IgD-negative memory B cell (primary cell): Measurements from ENCODE around the gene COQ8B. TPM values are rescaled to one million over a fixed set of nuclear protein-coding genes. Genes with fewer than 3 reads are reported as not detected.
A peak's percentile ranks its signal among the peaks of the same experiment; 100 is the strongest.
"Not testable (repeated sequence)": the region's sequence is repeated elsewhere in the genome, so short reads cannot be mapped to it uniquely, and the experiment has no call there.

Source experiments
- H3K27ac Mint-ChIP-seq, 3 donors: one replicate each; pipeline ENCODE4 v1.8.0; 2020 to 2022; ENCODE audit warnings: mild to moderate bottlenecking in 3 of 3, mixed read lengths in 3 of 3, moderate library complexity in 1 of 3
- H3K27me3 Mint-ChIP-seq: one replicate; pipeline ENCODE4 v1.8.0; 2021; ENCODE audit warnings: mixed read lengths
- H3K36me3 Mint-ChIP-seq: one replicate; pipeline ENCODE4 v1.8.0; 2020; ENCODE audit warnings: mild to moderate bottlenecking, mixed read lengths
- H3K4me1 Mint-ChIP-seq, 3 donors: one replicate each; pipeline ENCODE4 v1.8.0; 2020 to 2022; ENCODE audit warnings: mixed read lengths in 3 of 3, mild to moderate bottlenecking in 1 of 3
- H3K4me3 Mint-ChIP-seq, 4 donors: one replicate each; pipeline ENCODE4 v1.8.0; 2020 to 2022; ENCODE audit warnings: mild to moderate bottlenecking in 4 of 4, mixed read lengths in 4 of 4, moderate library complexity in 3 of 4
- H3K9me3 Mint-ChIP-seq, 3 donors: one replicate each; pipeline ENCODE4 v1.8.0; 2020 to 2021; ENCODE audit warnings: mixed read lengths in 3 of 3, mild to moderate bottlenecking in 1 of 3
- polyA plus RNA-seq: library from polyadenylated mRNA; unstranded; fragments of 300-500 nt; fragmentation: Illumina TruSeq; gene quantifications from one replicate; pipeline ENCODE4 v1.2.3, GENCODE V29; 2021

COQ8B gene
- 24.2 TPM for polyA plus RNA-seq

- H3K9me3 Mint-ChIP-seq = no peaks in the 10 kb centered on the region
- peak within 1 kb of the TSS; percentile 91 to 98 (median 97) for H3K4me3 Mint-ChIP-seq
- H3K27me3 Mint-ChIP-seq = no peaks in the 10 kb centered on the region
- peak within 1 kb of the TSS; percentile 94 to 98 (median 97) for H3K27ac Mint-ChIP-seq
- peaks cover 41 to 46% (median 43%) of the 10 kb centered on the region in 3 donors for H3K4me1 Mint-ChIP-seq
- H3K36me3 Mint-ChIP-seq = no peaks in the 10 kb centered on the region
These were observed at the start of gene COQ8B, which contains the start of gene ITPKC for GRCh38 chr19:40716482-40717324. TSS of gene COQ8B (minus strand) at chr19:40716886. CDS start at chr19:40714632, 2,254 bp downstream. TSS of gene ITPKC (plus strand) at chr19:40717112. CDS start at chr19:40717136, 24 bp downstream.

GRCh38 chr19:40766385-40766784 lies 49.7 kb upstream of the COQ8B start:
- H3K27me3 Mint-ChIP-seq, H3K4me3 Mint-ChIP-seq: not testable (repeated sequence)
- peaks cover 18% of the 10 kb centered on the region for H3K36me3 Mint-ChIP-seq

GRCh38 chr19:40763963-40764362 lies 47.3 kb upstream of the COQ8B start:
- H3K4me1 Mint-ChIP-seq = peaks cover 0 to 8% (median 7%) of the 10 kb centered on the region in 3 donors
- no peaks in the 10 kb centered on the region for H3K9me3 Mint-ChIP-seq
- H3K36me3 Mint-ChIP-seq = peaks cover 8% of the 10 kb centered on the region
- no peaks in the 10 kb centered on the region for H3K27me3 Mint-ChIP-seq
- no peak overlapping the region for H3K4me3 Mint-ChIP-seq
- peak overlapping the region in 2 of 3 donors; percentile 84 to 86 for H3K27ac Mint-ChIP-seq

More at GRCh38 chr19:40766385-40766784, 49.7 kb upstream of the COQ8B start:
- peak overlapping the region in 1 of 3 donors; percentile 10 for H3K27ac Mint-ChIP-seq
- H3K4me1 Mint-ChIP-seq = peaks cover 7 to 14% (median 11%) of the 10 kb centered on the region in 3 donors
- not testable (repeated sequence) for H3K9me3 Mint-ChIP-seq

GRCh38 chr19:40763526-40763925 lies 46.8 kb upstream of the COQ8B start:
- Mint-ChIP-seq H3K36me3 (peaks cover 8% of the 10 kb centered on the region), H3K27me3 (no peaks in the 10 kb centered on the region), H3K4me1 (peaks cover under 1 to 8% (median 7%) of the 10 kb centered on the region in 3 donors), H3K9me3 (no peaks in the 10 kb centered on the region), H3K27ac (no peak overlapping the region), H3K4me3 (no peak overlapping the region)

- H3K9me3 Mint-ChIP-seq = no peaks in the 10 kb centered on the region
- peaks cover 8% of the 10 kb centered on the region for H3K36me3 Mint-ChIP-seq
- H3K27ac Mint-ChIP-seq = no peak overlapping the region
- H3K4me3 Mint-ChIP-seq = no peak overlapping the region
- H3K27me3 Mint-ChIP-seq = no peaks in the 10 kb centered on the region
- H3K4me1 Mint-ChIP-seq = peaks cover 4 to 11% (median 11%) of the 10 kb centered on the region in 3 donors
These were observed 46.2 kb upstream of the COQ8B start for GRCh38 chr19:40762754-40763470.

- Mint-ChIP-seq H3K27me3 (no peaks in the 10 kb centered on the region), H3K4me3 (peak overlapping the region in 1 of 4 donors; percentile 84), H3K27ac (peak overlapping the region in 1 of 3 donors; percentile 17), H3K4me1 (peaks cover 17 to 31% (median 27%) of the 10 kb centered on the region in 3 donors), H3K36me3 (peaks cover 11% of the 10 kb centered on the region), H3K9me3 (no peaks in the 10 kb centered on the region)
These were observed 42.7 kb upstream of the COQ8B start for GRCh38 chr19:40759352-40759751.

GRCh38 chr19:40758491-40758890 lies 41.8 kb upstream of the COQ8B start:
- Mint-ChIP-seq H3K27me3 (no peaks in the 10 kb centered on the region), H3K9me3 (no peaks in the 10 kb centered on the region), H3K27ac (peak overlapping the region in 1 of 3 donors; percentile 71), H3K4me3 (peak overlapping the region in 1 of 4 donors; percentile 77), H3K4me1 (peaks cover 19 to 34% (median 27%) of the 10 kb centered on the region in 3 donors), H3K36me3 (peaks cover 11% of the 10 kb centered on the region)

GRCh38 chr19:40756502-40757110 lies 39.9 kb upstream of the COQ8B start:
- Mint-ChIP-seq H3K27me3 (no peaks in the 10 kb centered on the region), H3K36me3 (peaks cover 8% of the 10 kb centered on the region), H3K27ac (peak overlapping the region; percentile 31 to 89 (median 74)), H3K4me3 (peak overlapping the region in 3 of 4 donors; percentile 70 to 77 (median 73)), H3K9me3 (no peaks in the 10 kb centered on the region), H3K4me1 (peaks cover 25 to 34% (median 29%) of the 10 kb centered on the region in 3 donors)

GRCh38 chr19:40755791-40756190 lies 39.1 kb upstream of the COQ8B start:
- Mint-ChIP-seq H3K4me3 (peak overlapping the region in 3 of 4 donors; percentile 30 to 87 (median 81)), H3K4me1 (peaks cover 25 to 33% (median 29%) of the 10 kb centered on the region in 3 donors), H3K27me3 (no peaks in the 10 kb centered on the region), H3K27ac (peak overlapping the region in 2 of 3 donors; percentile 8 to 82), H3K9me3 (no peaks in the 10 kb centered on the region), H3K36me3 (peaks cover 8% of the 10 kb centered on the region)

- H3K36me3 Mint-ChIP-seq = peaks cover 8% of the 10 kb centered on the region
- no peaks in the 10 kb centered on the region for H3K27me3 Mint-ChIP-seq
- H3K4me3 Mint-ChIP-seq = peak overlapping the region in 3 of 4 donors; percentile 44 to 94 (median 93)
- no peaks in the 10 kb centered on the region for H3K9me3 Mint-ChIP-seq
- H3K27ac Mint-ChIP-seq = peak overlapping the region in 2 of 3 donors; percentile 82 to 98
- peaks cover 28 to 34% (median 30%) of the 10 kb centered on the region in 3 donors for H3K4me1 Mint-ChIP-seq
These were observed 38.5 kb upstream of the COQ8B start for GRCh38 chr19:40755248-40755624.

GRCh38 chr19:40754611-40755247 lies 38.0 kb upstream of the COQ8B start:
- no peaks in the 10 kb centered on the region for H3K9me3 Mint-ChIP-seq
- H3K36me3 Mint-ChIP-seq = peaks cover 8% of the 10 kb centered on the region
- no peaks in the 10 kb centered on the region for H3K27me3 Mint-ChIP-seq

GRCh38 chr19:40752257-40752781 lies 35.6 kb upstream of the COQ8B start:
- Mint-ChIP-seq H3K36me3 (peaks cover 6% of the 10 kb centered on the region), H3K9me3 (no peaks in the 10 kb centered on the region), H3K27me3 (no peaks in the 10 kb centered on the region), H3K4me1 (peaks cover 32 to 39% (median 38%) of the 10 kb centered on the region in 3 donors), H3K4me3 (peak overlapping the region; percentile 96 to 99 (median 98)), H3K27ac (peak overlapping the region; percentile 67 to 92 (median 69))

More at GRCh38 chr19:40754611-40755247, 38.0 kb upstream of the COQ8B start:
- Mint-ChIP-seq H3K4me3 (peak overlapping the region; percentile 69 to 94 (median 92)), H3K4me1 (peaks cover 30 to 37% (median 31%) of the 10 kb centered on the region in 3 donors), H3K27ac (peak overlapping the region; percentile 82 to 98 (median 84))

GRCh38 chr19:40750874-40751537 lies 34.3 kb upstream of the COQ8B start, which contains the start of gene SNRPA:
TSS of gene SNRPA (plus strand) at chr19:40751203. CDS start at chr19:40751409, 206 bp downstream.
- Mint-ChIP-seq H3K4me1 (peaks cover 25 to 32% (median 30%) of the 10 kb centered on the region in 3 donors), H3K36me3 (peaks cover 3% of the 10 kb centered on the region), H3K27ac (peak within 1 kb of the TSS; percentile 92 to 99 (median 98)), H3K4me3 (peak within 1 kb of the TSS; percentile 96 to 99 (median 98)), H3K9me3 (no peaks in the 10 kb centered on the region), H3K27me3 (no peaks in the 10 kb centered on the region)
